DMS114 treated with DMSO at 0.1 percent for 48 hours (cell line): Measurements from ENCODE around the gene NEGR1.

ENCODE experiments used
- DNase-seq: peaks from one replicate; lab custom pipeline; 2025; ENCODE audit not compliant: unreplicated experiment; lab: John Stamatoyannopoulos, UW

NEGR1 gene

GRCh38 chr1:71788113-71788512 lies 494.2 kb downstream of the NEGR1 start:
- no peak for DNase-seq

DNA sequence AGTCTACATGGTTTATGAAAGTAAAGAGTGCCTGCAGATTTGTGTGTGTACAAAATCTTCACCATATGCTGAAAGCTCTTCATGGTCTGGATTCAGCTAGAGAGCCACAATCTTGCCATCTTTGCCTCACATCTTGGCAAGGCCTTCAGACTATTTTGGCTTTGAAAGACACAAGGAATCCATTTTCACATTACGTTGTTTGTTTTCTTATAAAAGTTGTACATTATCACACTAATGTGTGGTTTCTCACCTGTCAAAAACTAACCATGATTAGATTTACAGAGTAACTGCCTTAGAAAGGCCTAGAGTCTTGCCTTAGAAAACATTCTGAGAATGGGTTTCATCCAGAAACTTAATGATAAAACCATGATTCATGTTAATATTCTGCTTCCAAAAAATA lies 494.6 kb downstream of the NEGR1 start:
- no peak for DNase-seq

DNA sequence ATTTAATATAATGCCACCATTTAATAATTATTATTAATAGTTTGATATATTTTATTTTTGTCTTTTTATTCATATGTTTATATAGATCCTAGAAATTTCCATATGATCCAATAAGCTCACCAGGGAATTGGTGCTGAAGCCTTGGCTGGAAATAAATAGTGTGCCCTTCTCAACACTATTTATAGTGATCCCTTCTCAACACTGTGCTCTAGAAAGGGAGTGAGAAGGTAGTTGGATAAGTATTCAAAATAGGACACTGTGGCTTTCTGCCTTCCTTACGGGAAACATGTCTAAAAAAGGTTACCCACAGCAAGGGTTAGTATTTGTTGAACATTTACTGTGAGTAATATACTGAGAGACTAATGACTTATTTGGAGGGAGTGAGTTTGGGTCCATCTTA lies 496.1 kb downstream of the NEGR1 start:
- DNase-seq = no peak

DNA sequence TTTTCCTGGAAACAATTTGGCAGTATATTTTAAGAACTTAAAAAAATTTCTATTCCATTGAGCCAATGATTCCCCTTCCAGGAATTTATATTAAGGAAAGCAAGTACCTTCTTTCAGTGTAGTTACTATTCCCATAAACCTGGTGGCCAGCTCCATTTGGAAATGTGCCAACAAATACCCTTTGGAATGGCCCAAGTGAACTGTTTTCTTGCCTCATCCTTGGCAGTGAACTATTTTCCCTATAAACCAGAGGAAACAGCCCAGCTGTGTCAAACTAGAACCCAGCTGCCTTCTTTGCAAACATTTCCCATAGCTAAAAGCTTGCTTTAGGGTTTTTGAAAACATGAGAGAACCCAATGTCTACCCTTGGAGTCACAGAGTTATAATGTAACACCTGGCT lies 496.9 kb downstream of the NEGR1 start:
- DNase-seq = no peak

GRCh38 chr1:71785000-71785399 lies 497.3 kb downstream of the NEGR1 start:
- DNase-seq = no peak

GRCh38 chr1:71784241-71784640 lies 498.1 kb downstream of the NEGR1 start:
- no peak for DNase-seq

DNA sequence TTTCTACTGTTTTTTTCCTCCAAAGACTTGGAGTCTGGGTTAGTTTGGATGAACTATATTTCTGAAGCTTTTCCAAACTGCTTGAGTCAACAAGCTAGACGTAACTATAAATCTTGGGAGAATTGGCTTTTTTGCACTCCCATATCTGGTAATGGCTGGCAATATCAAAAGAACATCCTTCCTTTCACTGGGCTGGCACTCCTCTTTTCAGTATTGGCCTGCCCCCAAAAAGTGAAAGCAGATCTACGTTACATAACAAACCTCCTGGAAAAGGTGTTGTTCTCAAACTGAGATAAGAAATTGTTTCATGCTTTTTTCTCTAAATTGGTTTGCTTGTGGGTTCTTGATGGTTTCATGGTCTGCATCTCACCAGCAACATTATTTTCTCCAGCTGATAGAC lies 499.3 kb downstream of the NEGR1 start:
- no peak for DNase-seq

GRCh38 chr1:71781450-71781849 lies 500.9 kb downstream of the NEGR1 start:
- DNase-seq = no peak

DNA sequence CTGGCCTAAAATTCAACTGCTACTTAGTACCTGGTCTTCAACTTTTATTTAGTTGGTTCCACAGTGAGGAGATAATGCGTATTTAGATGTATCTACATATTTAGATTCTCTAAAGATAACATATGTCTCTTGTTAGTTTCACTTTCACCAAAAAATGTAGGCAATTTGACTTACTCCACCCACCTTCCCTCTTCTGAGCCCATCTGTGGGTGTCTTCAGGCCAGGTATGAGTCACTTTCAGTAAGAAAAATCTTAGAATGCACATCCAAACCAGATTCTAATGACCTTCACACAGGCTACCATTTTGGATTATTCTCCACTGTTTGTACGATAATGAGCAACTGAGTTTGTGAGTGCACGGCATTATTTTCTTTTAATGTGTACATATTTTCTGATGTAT lies 501.7 kb downstream of the NEGR1 start:
- DNase-seq = no peak

GRCh38 chr1:71778940-71779339 lies 503.4 kb downstream of the NEGR1 start:
- no peak for DNase-seq

DNA sequence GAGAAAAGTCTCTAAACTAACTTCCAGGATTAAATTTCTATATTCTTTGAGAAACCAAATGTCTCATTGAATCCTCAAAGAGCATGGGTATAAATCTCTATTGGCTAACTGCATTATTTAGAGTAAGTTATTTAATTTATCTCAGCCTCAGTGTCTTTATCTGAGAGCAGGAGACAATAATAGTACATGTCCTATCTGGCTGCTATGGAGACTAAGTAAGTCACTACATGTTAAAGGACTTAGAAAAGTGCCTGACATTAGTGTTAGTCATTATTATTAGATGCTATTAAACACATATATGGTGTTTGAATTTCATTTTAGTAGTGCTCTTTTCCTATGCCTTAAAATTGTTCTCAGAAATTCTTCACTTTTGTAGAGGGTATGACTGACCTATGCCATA lies 505.2 kb downstream of the NEGR1 start:
- no peak for DNase-seq

GRCh38 chr1:71774705-71775104 lies 507.6 kb downstream of the NEGR1 start:
- no peak for DNase-seq

DNA sequence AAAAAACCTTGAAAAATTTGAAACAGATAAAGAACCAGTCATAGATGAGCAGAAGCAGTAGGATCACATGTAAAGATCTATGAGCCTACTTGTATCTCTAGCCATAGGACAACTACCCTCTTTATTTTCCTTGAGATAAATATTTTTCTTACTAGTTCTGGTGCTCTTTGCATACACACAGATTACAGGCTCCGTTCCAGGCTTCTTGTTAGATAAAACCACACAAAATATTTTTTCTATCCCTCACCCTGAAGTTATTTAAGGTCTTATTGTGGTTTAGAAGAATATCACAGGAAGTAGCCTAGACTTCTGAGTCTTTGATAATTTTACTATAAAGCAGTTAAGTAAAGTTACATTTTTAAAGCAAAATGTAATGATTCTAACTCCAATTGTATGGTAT lies 512.2 kb downstream of the NEGR1 start:
- DNase-seq = no peak

DNA sequence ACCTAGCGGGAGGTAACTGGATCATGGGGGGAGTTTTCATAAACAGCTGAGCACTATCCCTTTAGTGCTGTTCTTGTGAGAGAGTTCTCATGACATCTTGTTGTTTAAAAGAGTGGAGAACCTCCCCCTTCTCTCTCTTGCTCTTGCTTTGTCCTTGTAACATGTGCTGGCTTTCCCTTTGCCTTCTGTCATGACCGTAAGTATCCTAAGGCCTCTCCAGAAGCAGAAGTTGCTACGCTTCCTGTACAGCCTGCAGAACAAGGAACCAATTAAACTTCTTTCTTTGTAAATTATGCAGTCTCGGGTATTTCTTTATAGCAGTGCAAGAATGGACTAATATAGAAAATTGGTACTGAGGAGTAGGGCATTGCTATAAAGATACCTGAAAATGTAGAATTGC lies 515.6 kb downstream of the NEGR1 start:
- DNase-seq = no peak

GRCh38 chr1:71762514-71763255 lies 519.7 kb downstream of the NEGR1 start:
- DNase-seq = no peak

- no peak for DNase-seq
Observed at GRCh38 chr1:71755441-71755840, 526.9 kb downstream of the NEGR1 start.

- no peak for DNase-seq
Observed at GRCh38 chr1:71753746-71754145, 528.6 kb downstream of the NEGR1 start.

GRCh38 chr1:71745326-71745725 lies 537.0 kb downstream of the NEGR1 start:
- DNase-seq = no peak

GRCh38 chr1:71743862-71744261 lies 538.5 kb downstream of the NEGR1 start:
- DNase-seq = no peak

DNA sequence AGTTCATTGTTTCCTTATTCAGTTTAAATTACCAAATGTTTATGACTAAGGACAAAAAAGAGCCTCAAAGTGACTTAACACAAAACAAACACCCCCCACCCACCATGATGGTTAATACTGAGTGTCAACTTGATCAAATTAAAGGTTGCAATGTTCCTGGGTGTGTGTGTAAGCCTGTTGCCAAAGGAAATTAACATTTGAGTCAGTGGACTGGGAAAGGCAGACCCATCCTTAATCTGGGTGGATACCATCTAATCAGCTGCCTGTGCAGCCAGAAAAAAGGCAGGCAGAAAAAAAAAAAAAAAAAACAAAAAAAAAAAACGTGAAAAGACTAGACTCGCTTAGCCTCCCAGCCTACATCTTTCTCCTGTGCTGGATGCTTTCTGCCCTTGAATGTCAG lies 543.4 kb downstream of the NEGR1 start:
- DNase-seq = no peak

- no peak for DNase-seq
Observed at GRCh38 chr1:71738256-71738655, 544.1 kb downstream of the NEGR1 start.

DNA sequence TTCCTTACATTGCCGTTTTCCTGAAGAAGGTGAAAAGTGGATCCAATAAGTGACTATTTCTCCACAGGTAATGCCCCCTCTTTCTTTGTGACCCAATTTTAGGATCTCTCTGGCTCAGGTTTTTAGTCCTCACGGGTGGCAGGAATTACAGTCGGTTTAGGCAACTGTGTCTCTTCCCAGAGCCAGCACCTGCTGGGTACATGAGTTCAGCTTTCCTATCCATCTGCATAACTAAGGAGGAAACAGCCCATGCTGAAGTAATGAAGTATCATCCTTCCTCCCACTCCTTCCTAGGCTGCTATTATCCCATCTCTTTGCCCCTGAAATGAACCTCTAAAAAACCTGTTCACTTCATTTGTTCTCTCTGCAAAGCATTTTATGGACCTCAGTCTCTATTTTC lies 544.6 kb downstream of the NEGR1 start:
- no peak for DNase-seq

DNA sequence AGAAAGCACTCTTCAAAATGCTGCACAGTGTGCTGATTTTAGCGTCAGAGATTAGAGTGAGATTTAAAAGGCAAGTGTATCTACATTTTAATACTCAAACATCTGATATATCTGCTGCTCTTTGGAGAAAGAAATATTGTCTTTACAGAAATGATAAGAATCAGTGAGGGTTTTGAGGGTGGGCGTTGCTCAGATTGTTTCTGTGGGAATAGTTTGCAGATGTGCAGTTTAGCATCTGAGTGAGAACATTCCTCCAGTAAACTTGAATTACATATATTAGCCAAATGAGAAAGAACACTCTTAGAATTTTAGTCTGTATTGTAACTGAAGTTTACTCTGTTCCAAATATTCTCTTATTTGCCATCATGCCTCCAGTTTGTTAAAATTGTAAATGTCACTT lies 549.2 kb downstream of the NEGR1 start:
- no peak for DNase-seq
